Measurements from ENCODE around the gene METTL21A. TPM values are rescaled to one million over a fixed set of nuclear protein-coding genes. Genes with fewer than 3 reads are reported as not detected.

The METTL21A gene
- total and polyA plus RNA-seq, 10 donors = 18.8 to 43.6 (median 25.0) TPM

DNA sequence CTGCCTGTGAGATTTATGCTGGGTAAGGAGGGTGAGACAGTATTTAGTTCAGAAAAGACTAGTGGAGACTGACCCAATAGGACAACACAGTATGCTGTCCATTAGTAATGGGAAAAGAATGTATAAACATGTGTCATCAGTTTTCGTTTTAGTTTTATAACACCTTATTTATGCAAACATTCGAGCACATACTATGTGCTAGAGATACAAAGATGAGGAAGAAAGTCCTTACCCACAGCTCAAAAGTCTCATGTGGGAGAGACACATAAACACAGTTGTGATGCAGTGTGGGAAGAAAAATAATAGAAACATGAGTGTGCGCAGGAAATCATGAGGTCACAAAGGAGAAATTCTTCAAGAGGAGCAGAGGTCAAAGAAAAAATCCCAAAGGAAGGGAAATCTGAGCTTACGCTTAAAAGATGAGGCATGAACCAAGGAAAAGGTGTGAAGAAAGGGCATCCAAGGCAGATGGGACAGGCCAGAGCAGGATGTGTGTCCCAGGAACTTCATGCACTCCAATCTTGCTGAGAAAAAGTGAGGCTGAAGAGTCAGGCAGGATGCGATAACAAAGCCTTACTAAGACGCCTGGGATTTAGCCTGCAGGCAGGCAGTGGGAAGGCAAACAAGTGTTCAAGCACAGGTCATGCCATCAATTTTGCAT lies 8.1 kb downstream of the METTL21A start:
- WGBS, 5 donors = 74 to 86% (median 84%) methylated on average over 6 of the region's 6 CpGs
- no peak for DNase-seq
- Histone ChIP-seq H3K4me1 (peaks cover under 1 to 38% (median 32%) of the 10 kb centered on the region in 6 donors), H3K9me3 (no peaks in the 10 kb centered on the region), H3K36me3 (peaks cover 0 to 93% (median 29%) of the 10 kb centered on the region in 6 donors), H3K27me3 (replicated peaks in 1 of 7) (no peaks in the 10 kb centered on the region), H3K4me3 (no peak overlapping the region), H3K27ac (peak overlapping the region in 2 of 8 donors; percentile 6 to 27)
- intact Hi-C loops (cut with DNase I; ENCODE audit: low total_unique reads) = no loop called here
- TF ChIP-seq POLR2A (IDR thresholded peaks at IDR 0.05) = no peak
- TF ChIP-seq, protein P1, sequence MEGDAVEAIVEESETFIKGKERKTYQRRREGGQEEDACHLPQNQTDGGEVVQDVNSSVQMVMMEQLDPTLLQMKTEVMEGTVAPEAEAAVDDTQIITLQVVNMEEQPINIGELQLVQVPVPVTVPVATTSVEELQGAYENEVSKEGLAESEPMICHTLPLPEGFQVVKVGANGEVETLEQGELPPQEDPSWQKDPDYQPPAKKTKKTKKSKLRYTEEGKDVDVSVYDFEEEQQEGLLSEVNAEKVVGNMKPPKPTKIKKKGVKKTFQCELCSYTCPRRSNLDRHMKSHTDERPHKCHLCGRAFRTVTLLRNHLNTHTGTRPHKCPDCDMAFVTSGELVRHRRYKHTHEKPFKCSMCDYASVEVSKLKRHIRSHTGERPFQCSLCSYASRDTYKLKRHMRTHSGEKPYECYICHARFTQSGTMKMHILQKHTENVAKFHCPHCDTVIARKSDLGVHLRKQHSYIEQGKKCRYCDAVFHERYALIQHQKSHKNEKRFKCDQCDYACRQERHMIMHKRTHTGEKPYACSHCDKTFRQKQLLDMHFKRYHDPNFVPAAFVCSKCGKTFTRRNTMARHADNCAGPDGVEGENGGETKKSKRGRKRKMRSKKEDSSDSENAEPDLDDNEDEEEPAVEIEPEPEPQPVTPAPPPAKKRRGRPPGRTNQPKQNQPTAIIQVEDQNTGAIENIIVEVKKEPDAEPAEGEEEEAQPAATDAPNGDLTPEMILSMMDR (IDR thresholded peaks at IDR 0.05 in 8 of 11, conservative IDR thresholded peaks at IDR 0.05 in 3 of 11) = no peak
- TF ChIP-seq POLR2AphosphoS5 (IDR thresholded peaks at IDR 0.05) = no peak

- DNase-seq = no peak
- H3K4me1 ChIP-seq = peaks cover 0 to 28% (median 22%) of the 10 kb centered on the region in 6 donors
- peaks cover 0 to 85% (median 26%) of the 10 kb centered on the region in 6 donors for H3K36me3 ChIP-seq
- no peak overlapping the region for H3K27ac ChIP-seq
- no peak overlapping the region for H3K4me3 ChIP-seq
- no peaks in the 10 kb centered on the region for H3K27me3 ChIP-seq (replicated peaks in 1 of 7)
- TF ChIP-seq, protein P1 (IDR thresholded peaks at IDR 0.05 in 8 of 11, conservative IDR thresholded peaks at IDR 0.05 in 3 of 11) = no peak
- TF ChIP-seq POLR2A (IDR thresholded peaks at IDR 0.05) (no peak), POLR2AphosphoS5 (IDR thresholded peaks at IDR 0.05) (no peak)
- WGBS, 5 donors = 88 to 97% (median 93%) methylated on average over 4 of the region's 4 CpGs
- intact Hi-C loops (cut with DNase I; ENCODE audit: low total_unique reads) = no loop called here
- no peaks in the 10 kb centered on the region for H3K9me3 ChIP-seq
Measured at GRCh38 chr2:207616185-207616584, 9.0 kb downstream of the METTL21A start.

DNA sequence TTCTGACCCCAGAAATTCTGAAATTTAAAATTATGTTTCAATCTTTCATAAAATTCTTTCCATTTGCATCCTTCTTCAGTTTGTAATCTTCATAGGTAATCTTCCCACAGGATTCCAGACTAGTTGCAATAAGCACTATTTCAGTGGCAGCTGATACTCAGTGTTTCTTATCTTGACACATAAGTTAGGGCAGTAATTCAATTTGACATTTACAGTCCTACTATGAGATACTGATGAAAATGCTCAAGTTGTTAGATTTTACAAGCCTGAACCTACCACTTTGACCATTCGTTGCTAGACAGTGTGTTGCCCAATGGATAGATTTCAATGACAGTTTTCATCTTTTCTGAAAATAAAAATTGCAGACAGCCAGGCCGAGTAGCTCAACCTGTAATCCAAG lies 10.4 kb downstream of the METTL21A start:
- TF ChIP-seq POLR2A (IDR thresholded peaks at IDR 0.05) = no peak
- TF ChIP-seq, protein P1 (IDR thresholded peaks at IDR 0.05 in 8 of 11, conservative IDR thresholded peaks at IDR 0.05 in 3 of 11) = no peak
- TF ChIP-seq POLR2AphosphoS5 (IDR thresholded peaks at IDR 0.05) = no peak
- Histone ChIP-seq H3K4me1 (peaks cover 0 to 15% (median 12%) of the 10 kb centered on the region in 6 donors), H3K27ac (no peak overlapping the region), H3K27me3 (replicated peaks in 1 of 7) (no peaks in the 10 kb centered on the region), H3K4me3 (no peak overlapping the region), H3K36me3 (peaks cover 0 to 73% (median 25%) of the 10 kb centered on the region in 6 donors), H3K9me3 (no peaks in the 10 kb centered on the region)
- intact Hi-C loops (cut with DNase I; ENCODE audit: low total_unique reads) = no loop called here
- WGBS, 5 donors = 94 to 99% (median 95%) methylated on average over 2 of the region's 2 CpGs
- DNase-seq = no peak

GRCh38 chr2:207612714-207613113 lies 12.5 kb downstream of the METTL21A start:
- Histone ChIP-seq H3K27me3 (replicated peaks in 1 of 7) (no peaks in the 10 kb centered on the region), H3K9me3 (no peaks in the 10 kb centered on the region), H3K27ac (no peak overlapping the region), H3K36me3 (peaks cover 0 to 55% (median 25%) of the 10 kb centered on the region in 6 donors), H3K4me3 (no peak overlapping the region), H3K4me1 (no peaks in the 10 kb centered on the region)
- TF ChIP-seq POLR2A (IDR thresholded peaks at IDR 0.05) (no peak), POLR2AphosphoS5 (IDR thresholded peaks at IDR 0.05) (no peak)
- TF ChIP-seq, protein P1 (IDR thresholded peaks at IDR 0.05 in 8 of 11, conservative IDR thresholded peaks at IDR 0.05 in 3 of 11) = no peak
- intact Hi-C loops (cut with DNase I; ENCODE audit: low total_unique reads) = no loop called here
- WGBS, 5 donors = 92 to 95% (median 93%) methylated on average over 4 of the region's 4 CpGs
- DNase-seq = no peak

Data from spleen (tissue), 11 donors.